KMS-11 (cell line): ENCODE results near the gene MAP1S.

ENCODE experiments used
- H2AFZ ChIP-seq: fragments of 200-600 bp; sonication (generic); 2 replicates; pipeline ENCODE4 v1.6.1; 2016; ENCODE audit warnings: antibody characterized with exemption, mixed run types, low read depth
- H3K27ac ChIP-seq: fragments of 200-600 bp; sonication (generic); 2 replicates; pipeline ENCODE4 v1.6.1; 2016; ENCODE audit warnings: mild to moderate bottlenecking, mixed run types
- H3K27me3 ChIP-seq: fragments of 200-600 bp; sonication (generic); 2 replicates; pipeline ENCODE4 v1.6.1; 2017; ENCODE audit warnings: mild to moderate bottlenecking, low read depth, mixed run types, moderate library complexity; ENCODE audit not compliant: insufficient read depth
- H3K36me3 ChIP-seq: fragments of 200-600 bp; sonication (generic); 2 replicates; pipeline ENCODE4 v1.6.1; 2017; ENCODE audit warnings: mild to moderate bottlenecking, mixed run types; ENCODE audit not compliant: insufficient read depth
- H3K4me1 ChIP-seq: fragments of 200-600 bp; sonication (generic); 2 replicates; pipeline ENCODE4 v1.6.1; 2016; ENCODE audit warnings: mild to moderate bottlenecking, low read depth, mixed run types; ENCODE audit not compliant: poor library complexity, severe bottlenecking
- H3K4me2 ChIP-seq: fragments of 200-600 bp; sonication (generic); 2 replicates; pipeline ENCODE4 v1.7.0; 2016; ENCODE audit warnings: mild to moderate bottlenecking, mixed run types
- H3K4me3 ChIP-seq: fragments of 200-600 bp; sonication (generic); IDR thresholded peaks from 2 replicates; pipeline ENCODE4 v1.6.1; 2017; ENCODE audit warnings: low read depth, low read length, mixed read lengths; ENCODE audit not compliant: insufficient read depth
- H3K79me2 ChIP-seq: fragments of 200-600 bp; sonication (generic); 2 replicates; pipeline ENCODE4 v1.6.1; 2016; ENCODE audit warnings: low read depth, mixed run types; ENCODE audit not compliant: insufficient read depth
- H3K9ac ChIP-seq: fragments of 200-600 bp; sonication (generic); 2 replicates; pipeline ENCODE4 v1.6.1; 2016; ENCODE audit warnings: mild to moderate bottlenecking, mixed run types
- H4K20me1 ChIP-seq: fragments of 200-600 bp; sonication (generic); 2 replicates; pipeline ENCODE4 v1.6.1; 2016; ENCODE audit warnings: mild to moderate bottlenecking, mixed run types; ENCODE audit not compliant: insufficient read depth
- CTCF ChIP-seq: fragments of 200-600 bp; sonication (generic); conservative IDR thresholded peaks from 2 replicates; pipeline ENCODE4 v1.6.1; 2017; ENCODE audit warnings: low read depth, mild to moderate bottlenecking, antibody characterized with exemption, low read length, moderate library complexity, mixed read lengths

The MAP1S gene

GRCh38 chr19:17681505-17682125 is 37.7 kb upstream of the MAP1S start:
- Histone ChIP-seq H3K4me3 (no peak overlapping the region), H2AFZ (no peak overlapping the region), H3K27me3 (peaks cover 91% of the 10 kb centered on the region), H3K27ac (no peak overlapping the region), H3K79me2 (no peaks in the 10 kb centered on the region), H4K20me1 (no peaks in the 10 kb centered on the region), H3K4me2 (no peak overlapping the region), H3K4me1 (no peaks in the 10 kb centered on the region), H3K36me3 (no peaks in the 10 kb centered on the region), H3K9ac (no peak overlapping the region)
- no peak for TF ChIP-seq CTCF

- Histone ChIP-seq H3K9ac (no peak overlapping the region), H2AFZ (no peak overlapping the region), H4K20me1 (no peaks in the 10 kb centered on the region), H3K27me3 (peaks cover 94% of the 10 kb centered on the region), H3K27ac (no peak overlapping the region), H3K36me3 (no peaks in the 10 kb centered on the region), H3K4me2 (no peak overlapping the region), H3K4me1 (no peaks in the 10 kb centered on the region), H3K4me3 (no peak overlapping the region), H3K79me2 (no peaks in the 10 kb centered on the region)
- no peak for TF ChIP-seq CTCF
These were observed 37.0 kb upstream of the MAP1S start for GRCh38 chr19:17682273-17682672.

GRCh38 chr19:17683078-17683477 is 36.2 kb upstream of the MAP1S start:
- Histone ChIP-seq H3K4me2 (no peak overlapping the region), H2AFZ (no peak overlapping the region), H3K9ac (no peak overlapping the region), H4K20me1 (no peaks in the 10 kb centered on the region), H3K27me3 (peaks cover 94% of the 10 kb centered on the region), H3K36me3 (no peaks in the 10 kb centered on the region), H3K4me3 (no peak overlapping the region), H3K79me2 (no peaks in the 10 kb centered on the region), H3K4me1 (no peaks in the 10 kb centered on the region), H3K27ac (no peak overlapping the region)
- TF ChIP-seq CTCF = no peak

- Histone ChIP-seq H3K4me2 (no peak overlapping the region), H3K27me3 (peaks cover 92% of the 10 kb centered on the region), H3K4me3 (no peak overlapping the region), H3K36me3 (no peaks in the 10 kb centered on the region), H4K20me1 (no peaks in the 10 kb centered on the region), H3K27ac (no peak overlapping the region), H3K4me1 (no peaks in the 10 kb centered on the region), H3K9ac (no peak overlapping the region), H2AFZ (no peak overlapping the region), H3K79me2 (no peaks in the 10 kb centered on the region)
- no peak for TF ChIP-seq CTCF
These were observed 35.0 kb upstream of the MAP1S start for GRCh38 chr19:17684256-17684655.
